Medulla oblongata (tissue), 1 donor: Measurements from ENCODE around the gene FLYWCH2.

ENCODE experiments used
- DNase-seq: peaks from one replicate; pipeline ENCODE4 v3.0.0-alpha.2; 2015; ENCODE audit errors: extremely low spot score

FLYWCH2 gene

DNA sequence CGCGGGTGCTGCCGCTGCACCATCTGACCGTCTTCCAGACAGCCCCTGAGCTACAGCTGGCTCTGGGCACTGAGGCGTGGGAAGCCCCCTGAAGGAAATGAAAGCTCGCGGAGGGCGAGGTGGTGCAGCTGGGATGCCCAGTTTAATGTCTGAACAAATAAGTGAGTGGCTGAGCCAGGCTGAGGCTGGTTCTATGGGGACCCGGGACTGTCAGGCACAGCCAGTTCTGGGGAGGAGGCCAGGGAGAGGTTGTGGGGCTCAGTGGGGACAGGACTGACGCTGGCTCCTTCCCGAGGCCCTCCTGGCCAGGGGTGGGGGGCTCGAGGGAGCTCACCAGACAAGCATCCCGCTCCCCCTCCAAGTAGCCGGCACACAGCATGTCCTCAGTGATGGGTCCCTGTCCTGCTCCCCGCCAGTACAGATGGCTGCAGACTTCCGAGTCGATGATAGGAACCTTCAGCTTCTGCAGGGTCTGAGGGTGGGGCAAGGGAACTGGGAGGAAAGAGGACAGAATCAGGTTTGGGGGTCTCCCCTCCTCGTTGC lies 29.4 kb upstream of the FLYWCH2 start:
- no peak for DNase-seq

DNA sequence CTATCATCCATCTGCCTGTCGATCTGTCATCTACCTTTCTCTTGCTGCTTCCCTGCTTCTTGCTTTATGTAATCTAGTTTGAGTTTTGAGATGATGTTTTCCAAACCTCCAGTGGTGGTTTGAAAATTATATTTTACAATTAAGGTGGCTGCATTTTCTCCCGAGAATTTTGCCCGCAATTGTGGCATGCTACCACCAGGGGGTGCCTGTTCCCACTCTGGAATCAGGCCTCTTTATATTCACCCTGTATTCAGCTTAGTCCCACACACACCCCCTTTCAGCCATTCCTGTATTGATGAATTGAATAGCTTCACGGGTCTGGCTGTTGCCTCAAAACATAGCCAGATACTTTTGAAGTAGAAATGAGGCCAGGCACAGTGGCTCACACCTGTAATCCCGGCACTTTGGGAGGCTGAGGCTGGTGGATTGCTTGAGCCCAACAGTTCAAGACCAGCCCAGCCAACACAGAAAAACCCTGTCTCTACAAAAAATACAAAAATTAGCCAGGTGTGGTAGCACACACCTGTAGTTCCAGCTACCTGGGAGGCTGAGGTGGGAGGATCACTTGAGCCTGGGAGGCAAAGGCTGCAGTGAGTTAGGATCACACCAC lies 28.2 kb upstream of the FLYWCH2 start:
- no peak for DNase-seq

DNA sequence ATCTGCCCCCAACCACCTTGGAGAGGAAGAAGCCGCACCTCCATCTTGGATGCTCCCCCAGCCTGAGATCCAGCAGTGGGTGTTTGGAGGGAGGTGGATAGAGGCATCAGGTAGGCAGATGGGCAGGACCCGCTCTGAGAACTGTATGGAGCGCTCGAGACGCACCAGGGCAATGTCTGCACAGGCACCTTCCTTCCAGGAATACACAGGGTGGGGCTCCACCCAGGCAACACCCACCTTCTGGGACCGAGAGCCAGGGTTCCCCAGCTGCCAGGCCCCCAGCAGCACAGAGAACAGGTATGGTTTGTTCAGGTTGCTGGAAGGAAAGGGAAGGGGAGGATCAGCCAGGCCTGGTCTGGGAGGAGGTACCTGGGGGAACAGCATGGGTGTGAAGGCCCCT lies 27.5 kb upstream of the FLYWCH2 start:
- DNase-seq = no peak

DNA sequence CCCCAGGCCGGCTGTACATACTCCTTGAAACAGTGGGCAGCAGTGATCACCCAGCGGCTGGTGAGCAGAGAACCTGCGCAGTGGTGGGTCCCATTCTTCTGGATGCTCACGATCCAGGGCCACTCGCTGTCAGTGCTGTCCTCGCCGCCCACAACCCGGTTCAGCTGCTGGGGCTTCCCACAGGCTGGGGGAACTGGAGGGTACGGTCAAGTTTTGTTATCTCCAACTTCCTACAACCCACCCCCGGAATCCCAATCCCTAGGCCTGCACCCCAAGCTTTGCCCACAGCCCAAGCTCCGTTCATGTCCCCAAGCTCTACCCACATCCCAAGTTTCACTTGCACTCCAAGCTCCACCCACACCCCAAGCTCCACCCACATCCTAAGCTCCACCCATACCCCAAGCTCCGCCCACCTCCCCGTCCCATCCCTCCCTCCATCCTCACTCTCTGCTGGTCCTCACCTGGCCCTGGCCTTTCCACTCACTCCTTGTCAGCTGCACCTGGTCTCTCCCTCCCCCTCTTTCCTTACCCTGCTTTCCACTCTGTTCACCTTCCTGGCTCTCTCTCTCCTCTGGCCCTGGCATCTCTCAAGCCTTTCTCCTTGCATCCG lies 26.8 kb upstream of the FLYWCH2 start:
- no peak for DNase-seq

DNA sequence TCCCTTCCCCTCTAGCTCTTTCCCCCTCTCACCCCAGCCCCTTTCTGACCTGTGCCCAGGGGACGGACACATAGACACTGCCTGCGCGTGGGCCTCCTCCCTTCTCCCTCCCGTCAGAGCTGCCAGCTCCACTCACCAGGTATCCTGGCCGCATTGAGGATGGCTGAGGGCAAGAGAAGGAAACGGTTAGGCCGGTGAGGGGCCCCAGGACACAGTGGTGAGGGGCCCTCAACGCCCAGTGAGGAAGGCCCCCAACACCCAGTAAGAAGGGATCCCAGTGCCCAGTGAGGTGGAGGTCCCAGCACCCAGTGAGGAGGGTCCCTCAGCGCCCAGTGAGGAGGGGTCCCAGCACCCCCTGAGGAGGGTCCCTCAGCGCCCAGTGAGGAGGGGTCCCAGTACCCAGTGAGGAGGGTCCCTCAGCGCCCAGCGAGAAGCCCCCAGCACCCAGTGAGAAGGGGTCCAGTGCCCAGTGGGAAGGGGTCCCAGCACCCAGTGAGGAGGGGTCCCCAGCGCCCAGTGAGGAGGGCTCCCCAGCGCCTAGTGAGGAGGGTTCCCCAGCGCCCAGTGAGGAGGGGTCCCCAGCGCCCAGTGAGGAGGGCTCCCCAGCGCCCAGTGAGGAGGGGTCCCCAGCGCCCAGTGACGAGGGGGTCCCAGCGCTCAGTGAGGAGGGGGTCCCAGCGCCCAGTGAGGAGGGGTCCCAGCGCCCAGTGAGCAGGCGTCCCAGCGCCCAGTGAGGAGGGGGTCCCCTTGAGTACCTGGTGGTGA lies 26.1 kb upstream of the FLYWCH2 start:
- DNase-seq = no peak

DNA sequence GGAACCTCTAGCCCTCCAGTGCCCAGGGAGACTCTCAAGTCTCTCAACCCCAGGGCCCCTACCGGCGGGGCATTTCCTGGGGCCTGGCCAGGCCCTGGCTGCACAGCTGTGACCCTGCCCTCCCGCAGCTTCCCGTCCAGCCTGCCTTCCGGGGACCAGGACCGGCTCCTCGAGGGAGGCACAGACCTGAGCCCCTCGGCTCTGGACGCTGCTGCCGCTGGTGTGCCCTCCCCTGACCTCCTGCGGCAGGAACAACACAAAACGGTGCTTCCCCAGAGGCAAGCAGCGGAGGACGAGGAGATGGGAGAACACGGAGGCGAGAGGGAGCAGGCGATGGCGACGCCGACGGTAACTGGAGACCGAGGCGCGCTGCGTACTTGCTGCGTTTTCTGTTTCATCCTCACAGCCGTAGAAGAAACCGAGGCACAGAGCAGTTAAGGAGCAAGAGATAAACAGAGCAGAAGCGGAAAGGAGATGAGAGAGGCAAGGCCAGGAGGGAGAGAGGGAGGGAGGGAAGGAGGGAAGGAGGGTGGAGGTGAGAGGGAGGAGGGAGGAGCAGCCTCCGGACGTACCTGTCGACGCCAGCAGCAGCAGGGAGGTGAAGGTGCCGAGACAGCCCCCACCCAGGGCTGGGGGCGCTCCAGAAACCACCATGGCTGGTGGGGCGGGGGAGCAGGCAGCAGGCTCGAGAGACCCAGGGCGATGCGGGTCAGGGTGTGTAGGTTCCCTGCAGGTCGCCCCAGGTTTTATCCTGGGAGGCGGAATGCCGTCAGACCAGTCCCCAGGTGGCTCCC lies 25.4 kb upstream of the FLYWCH2 start, which contains the start of gene PRSS22:
Gene PRSS22, minus strand, starts transcription at position 720 of the 794 bp plus-strand sequence. Its CDS starts 66 bp downstream, at position 654.
- DNase-seq = no peak

DNA sequence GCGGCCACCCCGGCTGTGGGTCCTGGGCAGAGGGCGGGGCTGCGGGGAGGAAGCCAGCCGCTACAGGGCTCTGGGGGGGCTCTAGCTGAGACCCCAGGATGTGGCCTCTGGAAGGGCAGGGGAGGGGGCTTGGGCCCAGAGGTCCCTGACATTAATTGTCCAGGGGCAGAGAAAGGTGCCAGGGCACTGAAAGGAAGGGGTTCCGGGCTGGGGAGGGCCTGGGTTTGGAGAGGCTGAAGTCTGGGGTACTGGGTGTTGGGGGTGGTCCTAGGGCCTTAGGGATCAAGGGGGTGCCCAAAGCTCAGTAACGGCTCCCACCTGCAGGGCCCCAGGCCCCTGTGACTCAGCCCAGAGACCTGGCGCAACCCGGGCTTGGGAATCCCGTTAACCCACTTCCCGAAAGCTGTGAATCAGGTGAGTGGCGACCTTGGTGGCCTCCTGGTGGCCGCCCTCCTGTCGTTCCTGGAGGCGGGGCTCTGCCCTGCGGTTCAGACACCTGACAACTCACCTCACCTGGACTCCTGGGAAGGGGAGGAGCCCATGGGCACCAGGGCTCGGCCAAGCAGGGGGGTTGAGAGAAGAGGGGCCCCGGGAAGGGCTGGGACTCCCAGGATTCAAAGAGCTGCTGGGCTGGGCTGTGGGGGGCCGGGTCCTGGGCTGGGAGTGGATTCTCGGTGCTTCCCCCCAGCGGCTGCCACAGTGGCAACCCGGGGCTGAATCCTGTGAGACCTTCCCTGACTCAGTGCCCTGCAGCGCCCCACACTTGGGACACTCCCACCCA lies 24.6 kb upstream of the FLYWCH2 start:
- DNase-seq = no peak

DNA sequence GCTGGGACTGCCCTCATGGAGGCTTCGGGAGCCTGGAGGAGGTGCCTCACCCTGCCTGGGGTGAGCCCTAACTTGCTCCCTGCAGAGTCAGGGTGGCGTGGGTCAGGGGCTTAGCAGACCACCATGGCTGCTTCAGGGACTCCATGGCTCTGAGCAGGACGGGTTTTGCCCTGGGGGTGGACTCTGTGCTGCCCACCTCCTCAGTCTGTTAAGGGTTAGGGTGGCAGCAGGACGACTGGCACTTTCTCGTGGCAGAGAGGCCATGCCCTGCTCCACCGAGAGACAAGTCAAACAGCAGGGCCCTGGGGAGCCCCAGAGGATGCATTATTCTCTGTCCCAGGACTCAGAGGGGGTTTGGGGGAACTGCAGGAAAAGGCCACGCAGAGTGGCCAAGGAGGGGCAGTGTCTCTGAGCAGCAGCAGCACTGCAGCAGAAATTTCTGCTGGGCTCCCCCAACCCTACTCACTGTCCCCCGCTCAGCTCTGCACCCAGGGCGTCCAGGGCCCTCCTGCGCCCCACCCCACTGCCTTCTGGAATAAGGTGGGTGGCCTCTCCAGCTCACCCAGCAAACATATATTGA lies 23.2 kb upstream of the FLYWCH2 start:
- DNase-seq = no peak

DNA sequence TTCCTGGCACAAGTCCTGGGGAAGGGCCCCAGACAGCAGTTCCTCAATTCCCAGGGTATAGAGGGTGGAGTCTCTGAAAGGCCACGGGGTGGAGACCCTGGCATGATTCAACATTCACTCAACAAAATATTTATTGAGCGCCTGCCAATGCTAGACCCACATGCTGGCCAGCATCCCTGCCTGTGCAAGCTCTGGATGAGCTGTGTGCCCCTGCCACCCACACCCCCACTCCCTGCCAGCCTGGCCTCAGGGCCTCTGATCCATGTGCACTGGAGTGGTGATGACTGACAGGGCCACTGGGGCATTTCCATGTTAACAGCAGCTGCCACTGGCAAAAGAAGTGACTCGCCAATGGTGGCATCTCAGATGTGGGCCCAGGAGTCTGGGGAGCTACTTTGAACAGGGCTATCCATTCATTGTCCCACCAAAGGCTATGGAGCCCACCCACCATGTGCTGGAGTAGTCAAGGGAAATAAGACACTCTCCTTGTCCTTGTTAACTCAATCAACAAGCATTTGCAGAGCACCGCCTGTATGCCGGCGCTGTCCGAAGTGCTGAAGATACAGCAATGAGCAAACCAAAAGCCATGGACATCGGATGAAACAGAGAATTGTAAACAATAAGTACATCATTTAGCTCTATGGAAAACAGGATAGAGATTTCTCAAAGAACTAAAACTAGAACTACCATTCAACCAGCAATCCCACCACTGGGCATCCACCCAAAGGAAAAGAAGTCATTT lies 22.0 kb upstream of the FLYWCH2 start:
- DNase-seq = no peak

DNA sequence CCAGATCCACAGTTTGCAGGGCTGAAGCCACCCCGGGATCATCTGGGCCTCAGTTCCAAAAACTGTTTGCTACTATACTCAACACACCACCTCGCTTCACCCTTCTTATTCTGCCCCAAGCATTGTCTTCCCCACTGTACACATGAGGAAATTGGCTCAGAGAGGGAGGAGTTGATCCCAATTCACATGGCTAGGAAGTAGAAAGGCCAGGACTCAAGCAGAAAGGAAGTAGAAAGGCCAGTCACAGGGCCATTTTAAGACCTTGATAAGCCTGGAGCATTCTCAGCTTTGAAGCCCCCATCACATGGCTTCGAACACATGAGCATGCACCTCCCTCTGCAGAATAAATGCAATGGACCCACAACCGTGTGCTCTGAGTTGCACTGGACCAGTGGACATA lies 17.4 kb upstream of the FLYWCH2 start:
- DNase-seq = no peak

DNA sequence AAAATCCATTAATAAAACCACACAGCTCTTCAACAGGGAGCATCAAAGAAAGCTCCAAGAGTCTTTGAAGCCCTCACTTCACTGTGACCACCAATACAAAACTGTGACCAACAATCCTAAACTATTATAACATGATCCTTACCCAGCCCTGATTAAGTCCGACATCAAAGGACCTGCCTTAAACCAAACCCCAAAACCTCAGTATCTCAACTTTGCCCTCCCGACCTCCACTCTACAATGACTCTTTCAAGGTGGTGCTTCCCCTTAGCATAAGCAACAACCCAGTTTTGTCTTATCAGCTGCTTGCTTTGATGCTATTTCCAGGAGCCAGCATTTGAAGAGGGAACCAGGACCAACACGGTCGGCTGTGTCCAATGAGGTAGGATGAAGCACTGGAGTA lies 16.6 kb upstream of the FLYWCH2 start:
- DNase-seq = no peak

DNA sequence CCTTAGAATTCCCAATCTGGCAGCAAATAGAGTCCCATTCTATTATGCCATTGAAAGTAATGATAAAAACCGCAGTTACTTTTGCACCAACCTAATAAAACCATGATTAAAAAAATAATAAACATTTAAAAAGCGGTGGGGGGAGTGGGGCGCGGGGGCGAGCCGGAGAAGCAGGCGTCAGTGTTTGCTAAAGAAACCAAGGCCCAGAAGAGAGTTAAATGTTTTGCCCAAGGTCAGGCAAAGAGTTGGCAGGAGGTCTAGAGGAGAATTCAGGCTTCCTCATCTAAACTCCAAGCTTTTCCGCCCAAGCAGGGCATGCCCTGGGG lies 15.4 kb upstream of the FLYWCH2 start:
- DNase-seq = no peak

DNA sequence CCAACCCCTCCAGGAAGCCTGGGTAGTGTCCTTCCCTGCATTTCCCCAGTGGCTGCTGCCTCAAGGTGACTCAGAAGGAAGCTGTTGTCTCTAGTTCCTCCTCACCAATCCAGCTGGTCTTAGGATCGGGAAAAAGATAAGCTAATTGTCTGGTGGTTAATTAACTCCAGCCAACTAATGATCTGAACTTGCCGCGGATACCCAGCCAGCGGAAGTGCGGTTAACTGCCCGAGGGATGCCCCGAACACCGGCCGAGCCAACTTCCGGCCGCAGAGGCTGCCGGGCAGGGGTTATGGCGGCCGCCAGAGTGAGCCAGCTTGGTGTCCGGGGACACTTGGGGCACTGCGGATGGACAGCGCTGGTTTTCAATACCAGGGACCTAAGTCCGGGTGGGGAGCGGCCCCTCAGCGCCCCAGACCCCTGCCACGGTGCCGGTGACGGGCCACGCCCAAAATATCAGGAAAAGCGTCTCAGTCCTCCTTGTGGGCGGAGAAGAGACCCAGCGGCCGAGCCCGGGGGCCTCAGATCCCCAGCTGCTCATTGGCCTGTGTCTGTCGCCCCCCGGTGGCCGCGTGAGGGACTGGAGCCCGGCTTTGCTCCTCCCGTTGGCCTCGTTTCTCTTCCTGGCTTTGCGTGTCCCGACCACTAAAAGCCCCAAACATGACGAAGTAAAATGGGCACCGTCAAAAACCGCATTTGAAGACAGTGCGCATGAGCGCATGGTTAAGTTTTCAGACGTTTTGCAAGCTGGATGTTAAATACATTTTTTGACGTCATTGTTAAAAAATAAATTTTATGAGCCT lies 14.8 kb upstream of the FLYWCH2 start:
- peak; percentile 94 for DNase-seq

DNA sequence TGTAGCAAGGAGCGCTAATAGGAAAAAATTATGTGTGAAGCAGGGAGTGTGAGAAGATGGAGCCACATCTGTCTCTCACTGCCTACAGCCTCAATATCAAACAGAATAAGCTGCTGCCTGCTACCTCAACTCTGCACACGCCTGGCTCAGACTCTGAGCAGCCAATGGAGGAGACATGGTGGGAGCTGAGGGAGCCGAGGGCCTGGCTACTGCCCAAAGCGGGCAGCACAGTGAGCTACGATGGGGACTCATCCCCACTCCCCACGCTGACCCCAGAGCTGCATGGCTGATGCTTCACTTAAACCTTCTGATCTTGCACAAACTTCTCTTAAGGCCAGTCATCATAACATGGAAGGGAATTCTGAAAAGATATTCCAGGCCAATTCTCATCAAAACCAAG lies 11.1 kb upstream of the FLYWCH2 start:
- no peak for DNase-seq

DNA sequence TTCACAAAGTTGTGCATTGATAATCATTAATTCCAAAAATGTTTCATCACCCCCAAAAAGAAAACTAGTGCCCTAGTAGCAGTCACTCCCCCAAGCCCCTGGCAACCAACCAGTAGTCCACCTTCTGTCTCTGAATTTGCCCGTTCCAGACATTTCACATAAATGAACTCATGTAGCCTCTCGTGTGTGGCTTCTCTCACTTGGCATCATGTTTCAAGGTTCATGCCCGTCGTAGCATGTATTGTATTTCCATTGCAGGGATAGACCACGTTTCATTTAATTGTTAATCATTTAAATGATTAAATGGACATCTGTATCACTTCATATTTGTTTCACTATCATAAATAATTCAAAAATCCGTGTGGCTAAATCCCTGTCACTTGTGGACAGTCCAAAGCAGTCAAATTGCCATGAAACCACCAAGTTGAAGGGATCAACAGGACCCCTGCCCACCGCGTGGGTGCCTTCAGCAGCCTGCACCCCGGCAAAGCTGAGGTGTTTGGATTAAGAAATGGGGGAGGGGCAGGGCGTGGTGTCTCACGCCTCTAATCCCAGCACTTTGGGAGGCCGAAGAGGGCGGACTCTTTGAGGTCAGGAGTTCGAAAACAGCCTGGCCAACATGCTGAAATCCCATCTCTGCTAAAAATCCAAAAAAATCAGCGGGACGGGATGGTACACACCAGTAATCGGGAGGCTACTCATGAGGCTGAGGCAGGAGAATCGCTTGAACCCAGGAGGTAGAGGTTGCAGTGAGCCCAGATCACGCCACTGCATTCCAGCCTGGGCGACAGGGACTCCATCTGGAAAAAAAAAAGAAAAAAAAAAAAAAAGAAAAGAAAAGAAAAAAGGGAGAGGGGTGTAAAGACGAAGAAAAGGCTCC lies 8.7 kb upstream of the FLYWCH2 start:
- DNase-seq = no peak

DNA sequence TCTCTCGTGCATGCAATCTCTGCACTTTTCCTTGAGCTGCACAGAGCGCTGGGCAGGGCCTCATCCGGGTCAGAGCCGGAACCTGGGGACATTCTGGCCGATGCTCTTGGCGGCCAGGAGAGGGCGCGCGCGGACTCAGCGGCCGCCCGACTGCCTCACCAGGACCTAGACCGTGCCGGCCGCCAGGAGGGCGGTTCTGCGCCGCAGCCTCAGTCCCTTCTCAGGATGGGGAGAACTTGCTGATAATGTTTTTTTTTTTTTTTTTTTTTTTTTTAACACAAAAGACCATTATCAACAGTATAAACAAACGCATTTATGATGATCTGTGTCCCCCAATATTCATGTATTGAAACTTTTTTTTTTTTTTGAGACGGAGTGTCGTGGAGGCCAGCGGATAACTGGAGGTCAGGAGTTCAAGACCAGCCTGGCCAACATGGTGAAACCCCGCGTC lies 8.1 kb upstream of the FLYWCH2 start:
- DNase-seq = peak; percentile 77

DNA sequence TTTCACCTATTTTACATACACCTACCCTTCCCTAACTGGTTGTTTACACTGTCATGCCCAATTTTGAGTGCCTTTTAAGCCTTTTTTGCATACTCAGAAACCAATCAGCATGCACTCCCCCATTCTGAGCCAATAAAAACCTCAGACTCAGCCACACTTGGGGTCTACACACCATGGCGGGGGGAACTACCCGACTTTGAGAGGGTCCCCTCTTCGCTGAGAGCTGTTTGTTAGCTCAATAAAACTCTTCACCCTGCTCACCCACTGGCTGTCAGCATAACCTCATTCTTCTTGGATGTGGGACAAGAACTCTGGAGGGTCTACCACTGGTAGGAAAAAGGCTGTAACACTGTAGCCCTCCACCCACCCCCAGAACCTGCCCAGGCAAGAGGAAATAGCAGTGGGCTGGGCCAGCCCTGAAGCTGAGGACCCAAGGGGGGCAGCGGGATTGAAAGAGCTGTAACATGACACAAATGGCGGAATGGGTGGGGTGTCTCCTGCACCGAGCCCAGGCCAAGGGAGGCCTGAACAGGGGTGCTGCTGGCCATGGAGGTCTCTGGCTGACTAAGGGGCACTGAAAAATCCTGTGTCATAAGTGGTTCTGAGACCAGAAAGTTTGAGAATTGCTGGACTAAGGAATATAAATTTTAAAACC lies 3.0 kb upstream of the FLYWCH2 start:
- DNase-seq = no peak
